Adipose tissue (tissue), 3 donors: ENCODE measurements around the gene SLC6A17. TPM values are rescaled to one million over a fixed set of nuclear protein-coding genes. Genes with fewer than 3 reads are reported as not detected.

ENCODE experiments used
- H3K27ac ChIP-seq: one replicate; pipeline ENCODE4 v1.5.1; 2013; ENCODE audit warnings: low read depth, low read length
- WGBS, 3 donors: extraction: QIAGEN DNeasy Blood & Tissue Kit; methylation state at CpG; one replicate each; pipeline ENCODE4 v1.1.7; 2013; 5-methylcytosine and 5-hydroxymethylcytosine counted together
- polyA plus RNA-seq, 3 donors: library from polyadenylated mRNA; stranded (reverse); fragments of 200-250 nt; gene quantifications; one replicate each; pipeline ENCODE4 v1.2.3, GENCODE V29; 2013
- donor health status: healthy with polysubstance abuse.
- donor health status: Bipolar disorder and iron deficiency.
- donor health status: healthy.

Gene SLC6A17
- polyA plus RNA-seq, 3 donors: 0.36 to 0.91 TPM; not detected in 1

DNA sequence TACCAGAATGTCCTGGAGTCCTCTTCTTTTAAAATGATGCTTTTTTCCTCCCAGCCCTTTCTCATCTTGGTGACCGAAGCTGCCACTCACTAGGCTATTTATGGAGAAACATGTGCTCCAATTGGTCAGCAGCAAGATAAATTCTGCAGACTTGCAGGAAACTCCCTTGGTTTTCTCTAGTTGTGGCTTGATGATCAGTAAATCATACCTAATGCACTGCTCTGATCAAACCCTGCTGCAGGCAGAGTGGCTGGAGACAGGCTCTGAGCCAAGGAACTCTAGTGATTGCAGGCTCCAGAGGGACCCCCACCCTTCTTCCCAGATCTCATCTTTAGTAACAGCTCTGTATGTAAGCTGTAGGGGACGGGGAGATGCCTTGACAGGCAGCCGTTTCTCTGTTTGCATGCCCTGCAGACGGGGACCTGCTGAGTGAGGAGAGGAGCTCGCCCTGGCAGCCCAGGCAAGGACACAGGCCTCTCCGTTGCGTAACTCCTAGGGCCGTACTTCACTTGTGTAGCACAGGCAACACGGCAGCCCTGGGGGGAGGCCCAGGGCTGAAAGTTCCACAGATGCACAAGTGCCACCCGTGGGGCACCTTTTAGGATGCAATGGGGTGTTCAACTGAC lies 14.5 kb downstream of the SLC6A17 start:
- no peak overlapping the region for H3K27ac ChIP-seq
- 38 to 60% (median 58%) methylated on average over 10 of the region's 10 CpGs for WGBS, 3 donors

DNA sequence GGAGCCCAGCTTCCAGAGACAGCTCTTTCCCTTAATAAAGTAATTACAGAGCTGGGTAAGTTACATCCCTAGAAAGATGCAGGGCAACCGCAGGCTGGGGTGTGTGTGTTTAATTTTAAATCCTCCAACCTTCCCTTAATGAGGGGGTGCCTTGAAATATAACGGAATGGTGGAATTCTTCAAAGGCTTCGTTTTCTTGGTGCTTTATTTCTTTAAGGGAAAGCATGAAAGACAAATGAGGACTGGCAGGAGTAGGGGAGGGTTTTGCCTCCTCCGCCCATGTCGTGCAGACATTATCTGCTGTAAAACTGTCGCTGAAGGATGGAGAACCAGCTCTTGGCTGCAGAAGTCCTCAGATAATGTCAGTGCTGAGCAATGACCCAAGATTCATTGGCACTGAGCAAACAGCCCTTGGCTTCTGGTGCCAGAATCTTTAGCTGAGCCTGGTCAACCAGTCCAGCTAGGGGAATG lies 15.5 kb downstream of the SLC6A17 start:
- no peak overlapping the region for H3K27ac ChIP-seq
- 56 to 75% (median 60%) methylated on average over 6 of the region's 6 CpGs for WGBS, 3 donors

DNA sequence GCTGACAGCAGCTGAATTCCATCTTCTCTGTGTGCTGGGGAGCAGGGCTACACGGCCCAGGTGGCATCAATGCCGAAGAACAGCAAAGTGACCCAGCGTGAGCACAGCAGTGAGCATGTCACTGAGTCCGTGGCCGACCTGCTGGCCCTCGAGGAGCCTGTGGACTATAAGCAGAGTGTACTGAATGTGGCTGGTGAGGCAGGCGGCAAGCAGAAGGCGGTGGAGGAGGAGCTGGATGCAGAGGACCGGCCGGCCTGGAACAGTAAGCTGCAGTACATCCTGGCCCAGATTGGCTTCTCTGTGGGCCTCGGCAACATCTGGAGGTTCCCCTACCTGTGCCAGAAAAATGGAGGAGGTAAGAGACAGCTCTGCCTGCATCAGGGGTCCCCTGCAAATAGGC lies 16.6 kb downstream of the SLC6A17 start:
- no peak overlapping the region for H3K27ac ChIP-seq
- 77 to 89% (median 88%) methylated on average over 11 of the region's 11 CpGs for WGBS, 3 donors

DNA sequence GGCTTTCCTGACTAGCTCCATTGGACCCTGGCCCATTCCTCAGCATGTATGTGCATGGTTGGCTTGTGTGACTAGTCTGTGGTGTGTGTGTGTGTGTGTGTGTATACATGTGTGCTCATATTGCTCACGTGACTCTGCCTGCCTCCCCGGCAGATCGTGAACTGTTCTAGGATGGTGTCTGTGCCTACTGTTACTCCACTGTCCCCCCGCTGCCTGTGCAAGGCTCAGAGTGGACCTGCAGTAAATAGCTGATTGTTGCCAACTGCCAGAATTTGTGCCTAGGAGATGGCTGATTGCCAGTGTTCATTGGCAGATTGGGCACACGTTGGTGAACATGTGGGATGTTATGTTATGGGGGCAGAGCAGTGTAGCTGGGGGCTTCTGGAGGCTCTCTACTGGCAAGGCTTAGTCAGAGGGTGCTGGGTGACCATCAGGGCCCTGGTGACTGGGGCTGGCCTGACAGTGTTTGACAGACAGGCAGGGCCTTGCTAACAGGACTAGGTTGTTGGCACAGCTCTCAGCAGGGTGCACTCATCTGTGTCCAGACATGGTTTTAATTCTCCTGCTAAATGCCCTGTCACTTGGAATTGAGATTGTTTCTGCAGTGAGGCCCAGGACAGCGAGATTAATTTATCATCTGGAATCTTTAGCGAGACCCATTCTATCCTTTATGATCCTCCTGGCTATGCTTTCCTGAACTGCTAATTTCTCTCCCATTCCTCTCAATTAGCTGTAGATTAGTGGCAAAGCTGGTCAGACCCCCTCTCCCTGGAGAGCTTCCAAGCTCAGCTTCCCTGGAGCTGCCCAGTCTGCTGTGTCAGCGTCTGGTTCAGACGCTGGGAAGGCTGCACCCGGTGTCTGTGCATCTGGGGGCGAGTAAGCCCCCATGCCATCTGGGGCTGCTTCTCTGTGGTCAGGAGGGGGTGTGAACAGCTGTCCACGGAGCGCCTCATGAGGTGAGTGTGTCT lies 20.8 kb downstream of the SLC6A17 start:
- 65 to 71% (median 65%) methylated on average over 13 of the region's 13 CpGs for WGBS, 3 donors
- no peak overlapping the region for H3K27ac ChIP-seq

DNA sequence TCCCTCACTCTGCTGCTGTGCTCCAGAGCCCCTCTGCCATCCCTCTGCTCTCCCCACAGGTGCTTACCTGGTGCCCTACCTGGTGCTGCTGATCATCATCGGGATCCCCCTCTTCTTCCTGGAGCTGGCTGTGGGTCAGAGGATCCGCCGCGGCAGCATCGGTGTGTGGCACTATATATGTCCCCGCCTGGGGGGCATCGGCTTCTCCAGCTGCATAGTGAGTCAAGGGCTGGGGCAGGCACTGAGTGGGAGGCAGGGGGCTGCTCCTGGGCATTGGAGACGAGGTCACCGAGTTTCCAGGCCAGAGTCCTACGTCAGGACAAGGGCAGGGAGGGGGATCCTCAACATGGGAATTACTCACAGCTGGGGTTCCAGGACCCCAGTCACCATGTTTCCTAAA lies 21.7 kb downstream of the SLC6A17 start:
- WGBS, 3 donors: 89 to 91% (median 91%) methylated on average over 10 of the region's 10 CpGs
- no peak overlapping the region for H3K27ac ChIP-seq

DNA sequence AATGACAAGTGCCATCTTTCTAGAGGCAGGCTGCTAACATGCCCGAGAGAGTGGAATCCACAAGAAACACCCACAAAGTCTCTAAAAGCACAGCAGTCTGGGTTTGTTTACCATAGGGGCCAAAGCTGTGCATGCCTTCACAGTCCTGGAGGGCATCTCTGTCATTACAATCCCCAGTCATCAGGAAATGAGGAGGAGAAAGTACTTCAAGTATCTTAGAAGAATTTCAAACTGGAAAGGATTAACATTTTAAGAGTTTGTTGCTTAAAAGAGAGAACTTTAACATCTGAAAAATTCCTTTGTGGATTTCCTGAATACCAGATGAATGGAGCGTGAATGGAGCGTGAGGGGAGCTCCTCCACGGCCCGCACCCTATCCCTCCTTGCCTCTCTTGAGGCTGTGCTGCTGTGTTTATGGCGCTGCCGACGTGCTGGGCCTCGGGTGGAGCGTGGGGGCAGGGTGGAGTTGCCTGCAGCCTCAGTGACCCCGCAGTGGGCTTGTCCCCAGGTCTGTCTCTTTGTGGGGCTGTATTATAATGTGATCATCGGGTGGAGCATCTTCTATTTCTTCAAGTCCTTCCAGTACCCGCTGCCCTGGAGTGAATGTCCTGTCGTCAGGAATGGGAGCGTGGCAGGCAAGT lies 23.3 kb downstream of the SLC6A17 start:
- 61 to 73% (median 63%) methylated on average over 15 of the region's 15 CpGs for WGBS, 3 donors
- H3K27ac ChIP-seq: no peak overlapping the region

DNA sequence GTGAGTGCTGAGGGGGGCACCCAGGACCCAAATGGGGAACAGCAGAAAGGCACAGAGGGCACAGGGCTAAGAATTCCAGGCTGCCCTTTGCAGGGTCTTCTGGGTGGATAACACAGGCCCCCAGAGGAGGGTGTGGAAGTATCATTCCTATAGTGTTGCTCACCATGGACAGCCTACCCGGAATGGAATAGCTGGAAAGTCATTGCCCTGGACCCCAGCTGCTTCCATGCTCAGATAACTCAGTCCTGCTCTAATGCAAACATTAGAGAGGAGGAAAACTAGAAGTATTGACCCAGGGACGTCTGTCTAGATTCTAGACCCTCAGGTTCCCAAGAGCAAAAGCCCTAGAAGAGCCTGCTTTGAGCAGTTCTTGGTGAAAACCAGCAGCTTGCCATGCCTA lies 24.7 kb downstream of the SLC6A17 start:
- WGBS, 3 donors: 66 to 74% (median 72%) methylated on average over 2 of the region's 2 CpGs

DNA sequence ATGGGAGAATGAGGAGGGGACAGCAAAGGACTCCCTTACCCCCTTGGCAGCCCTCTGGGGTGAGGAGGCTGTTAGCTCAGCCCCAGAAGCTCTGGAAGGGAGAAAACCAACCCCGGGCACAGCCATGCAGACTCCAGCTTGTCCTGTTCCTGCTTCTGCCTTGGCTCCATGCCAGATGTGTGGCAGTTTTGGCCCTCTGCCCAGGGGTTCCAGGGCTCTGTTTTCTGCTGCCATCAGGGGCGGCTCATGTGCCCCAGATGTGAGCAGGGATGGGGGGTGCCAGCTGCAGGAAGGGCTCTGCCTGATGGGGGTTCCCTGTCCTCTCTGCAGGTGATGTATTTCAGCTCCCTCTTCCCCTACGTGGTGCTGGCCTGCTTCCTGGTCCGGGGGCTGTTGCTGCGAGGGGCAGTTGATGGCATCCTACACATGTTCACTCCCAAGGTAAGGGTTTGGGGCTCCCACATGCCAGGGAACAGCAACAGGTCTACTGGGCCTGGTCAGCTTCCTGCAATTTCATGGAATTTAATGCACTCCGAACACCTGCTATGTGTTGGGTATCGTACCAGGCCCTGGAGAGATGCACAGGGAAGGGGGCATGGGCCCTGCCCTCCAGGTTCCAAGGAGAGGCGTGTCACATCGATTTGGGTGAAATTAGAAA lies 26.1 kb downstream of the SLC6A17 start:
- 43 to 48% (median 44%) methylated on average over 9 of the region's 9 CpGs for WGBS, 3 donors
- H3K27ac ChIP-seq: no peak overlapping the region

More for the DNA sequence above, 24.7 kb downstream of the SLC6A17 start:
- no peak overlapping the region for H3K27ac ChIP-seq

DNA sequence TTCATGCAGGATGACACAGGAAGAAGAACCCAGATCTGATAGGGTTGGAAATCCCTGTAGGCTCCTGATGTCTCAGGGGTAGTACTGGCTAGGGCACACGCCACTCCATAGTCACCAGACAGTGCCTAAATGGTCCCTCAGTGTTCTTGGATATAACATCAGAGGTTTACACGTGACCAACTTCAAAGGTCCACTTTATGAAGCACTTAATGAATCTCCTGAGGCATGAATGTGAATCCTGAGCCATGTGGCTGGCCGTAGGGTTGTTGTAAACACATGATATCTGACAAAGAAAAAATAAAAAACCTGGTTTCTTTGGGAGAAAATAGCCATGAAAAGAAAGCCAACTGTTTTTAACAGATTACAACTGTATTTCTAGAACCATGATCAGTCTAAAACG lies 27.5 kb downstream of the SLC6A17 start:
- no peak overlapping the region for H3K27ac ChIP-seq
- WGBS, 3 donors: 50 to 63% (median 51%) methylated on average over 4 of the region's 4 CpGs

DNA sequence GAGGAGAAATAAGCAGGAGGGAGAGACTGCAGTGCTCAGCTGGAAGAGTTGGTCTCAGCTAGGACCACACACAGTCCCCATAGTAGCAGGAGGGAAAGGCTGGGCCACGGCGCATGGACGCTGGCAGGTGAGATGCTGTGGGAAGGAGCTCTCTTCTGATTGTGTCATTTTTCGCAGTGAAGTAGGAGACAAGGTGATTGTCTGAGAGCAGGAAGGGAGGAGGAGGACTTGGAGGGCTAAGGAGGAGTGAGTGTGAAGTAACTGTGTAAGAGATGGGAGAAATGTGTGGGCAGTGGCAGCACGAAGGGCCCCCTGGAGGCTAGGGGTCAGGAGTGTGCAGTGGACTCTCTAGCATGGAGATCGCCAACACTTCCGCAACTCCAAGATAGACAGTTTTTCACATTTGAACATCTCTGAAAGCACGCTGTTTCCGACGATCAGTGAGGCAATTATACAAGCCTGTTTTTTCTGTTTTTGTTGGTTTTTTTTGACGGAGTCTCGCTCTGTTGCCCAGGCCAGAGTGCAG lies 33.4 kb downstream of the SLC6A17 start:
- 80 to 85% (median 83%) methylated on average over 12 of the region's 12 CpGs for WGBS, 3 donors

DNA sequence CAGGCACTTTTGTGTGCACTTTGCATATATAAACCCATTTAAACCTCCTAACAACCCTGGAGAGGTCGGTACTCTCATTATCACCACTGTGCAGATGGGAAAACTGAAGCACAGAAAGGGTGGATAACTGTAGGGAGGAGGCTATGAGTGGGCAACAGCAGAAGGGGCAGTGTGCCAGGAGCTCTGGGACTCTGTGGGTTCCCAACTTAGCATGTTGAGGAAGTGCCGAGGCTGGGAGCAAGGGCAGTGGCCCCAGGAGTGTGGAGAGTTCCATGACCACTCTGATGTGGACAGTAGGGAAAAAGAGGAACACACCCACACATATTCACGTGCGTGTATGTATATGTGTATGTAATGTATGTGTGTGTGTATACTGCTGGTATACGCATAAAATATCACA lies 34.2 kb downstream of the SLC6A17 start:
- WGBS, 3 donors: 56 to 60% (median 56%) methylated on average over 5 of the region's 5 CpGs
- H3K27ac ChIP-seq: no peak overlapping the region

More for the DNA sequence above, 33.4 kb downstream of the SLC6A17 start:
- no peak overlapping the region for H3K27ac ChIP-seq

DNA sequence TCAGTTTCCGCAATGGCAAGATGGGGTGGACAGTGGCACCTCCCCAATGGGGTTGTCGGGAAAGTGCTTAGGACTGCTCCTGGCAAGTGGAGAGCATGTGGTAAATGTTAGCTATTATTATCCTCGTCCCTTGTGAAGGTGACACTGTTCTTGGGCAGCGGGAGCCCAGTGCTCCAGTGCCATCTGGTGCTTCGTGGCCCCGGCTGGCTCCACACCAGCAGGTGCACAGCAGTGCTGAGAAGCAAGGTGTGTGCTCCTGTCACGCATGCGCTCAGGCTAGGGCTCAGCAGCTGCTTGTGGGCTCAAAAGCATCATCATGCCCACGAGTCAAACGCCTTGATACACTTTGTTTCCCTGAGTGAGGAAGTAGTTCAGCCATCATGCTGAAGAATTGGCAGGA lies 34.9 kb downstream of the SLC6A17 start:
- no peak overlapping the region for H3K27ac ChIP-seq
- 52 to 73% (median 69%) methylated on average over 10 of the region's 10 CpGs for WGBS, 3 donors

DNA sequence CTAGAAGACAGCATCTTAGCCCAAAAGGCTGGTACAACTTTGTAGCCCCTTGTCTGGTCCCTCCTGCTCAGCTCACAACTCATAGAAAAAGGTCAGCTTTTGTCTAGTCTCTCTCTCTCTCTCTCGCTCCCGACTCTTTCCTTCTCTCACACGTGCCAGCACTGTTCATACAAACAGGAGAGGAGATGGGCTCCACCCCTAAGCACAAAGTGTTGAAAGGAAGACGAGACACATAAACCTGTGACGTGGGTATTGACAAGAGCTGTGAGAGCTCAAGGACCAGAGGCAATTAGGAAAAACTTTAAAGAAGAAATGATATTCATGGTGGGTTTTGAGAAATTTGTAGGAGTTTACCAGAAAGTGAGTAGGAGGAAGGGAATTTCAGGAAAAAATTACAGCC lies 36.3 kb downstream of the SLC6A17 start:
- 37 to 62% (median 54%) methylated on average over 5 of the region's 5 CpGs for WGBS, 3 donors

DNA sequence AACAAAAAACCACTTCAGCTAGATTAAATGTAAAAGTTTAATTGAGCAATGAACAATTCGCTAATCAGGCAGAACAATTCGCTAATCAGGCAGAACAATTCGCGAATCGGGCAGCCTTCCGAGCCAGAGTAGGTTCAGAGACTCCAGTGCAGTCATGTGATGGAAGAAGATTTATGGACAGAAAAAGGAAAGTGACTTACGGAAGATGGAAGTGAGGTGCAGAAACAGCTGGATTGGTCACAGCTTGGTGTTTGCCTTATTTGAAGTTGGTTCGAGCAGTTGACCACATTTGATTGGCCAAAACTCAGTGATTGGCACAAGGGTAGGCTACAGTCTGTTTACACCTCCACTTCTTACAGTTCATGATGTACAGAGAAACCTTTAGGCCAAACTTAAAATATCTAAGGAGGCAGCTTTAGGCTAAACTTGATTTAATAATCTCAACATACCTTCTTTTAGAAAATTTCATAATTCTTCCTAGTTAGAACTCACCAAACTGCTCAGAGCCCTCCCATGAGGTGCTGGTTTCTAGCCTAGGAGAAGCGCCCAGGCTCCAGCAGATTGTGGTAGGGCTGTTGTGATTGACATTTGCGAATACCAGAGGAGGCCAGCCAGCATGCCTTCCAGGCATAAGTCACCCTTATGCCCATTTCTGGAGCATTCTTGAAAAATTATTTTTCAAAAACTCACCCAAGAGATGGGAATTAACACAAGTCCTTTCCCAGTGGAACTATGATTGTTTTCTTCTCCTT lies 37.0 kb downstream of the SLC6A17 start:
- whole genome bisulfite sequencing, 3 donors: 77 to 83% (median 80%) methylated on average over 10 of the region's 10 CpGs
- no peak overlapping the region for H3K27ac ChIP-seq

More for the DNA sequence above, 36.3 kb downstream of the SLC6A17 start:
- H3K27ac ChIP-seq: no peak overlapping the region

DNA sequence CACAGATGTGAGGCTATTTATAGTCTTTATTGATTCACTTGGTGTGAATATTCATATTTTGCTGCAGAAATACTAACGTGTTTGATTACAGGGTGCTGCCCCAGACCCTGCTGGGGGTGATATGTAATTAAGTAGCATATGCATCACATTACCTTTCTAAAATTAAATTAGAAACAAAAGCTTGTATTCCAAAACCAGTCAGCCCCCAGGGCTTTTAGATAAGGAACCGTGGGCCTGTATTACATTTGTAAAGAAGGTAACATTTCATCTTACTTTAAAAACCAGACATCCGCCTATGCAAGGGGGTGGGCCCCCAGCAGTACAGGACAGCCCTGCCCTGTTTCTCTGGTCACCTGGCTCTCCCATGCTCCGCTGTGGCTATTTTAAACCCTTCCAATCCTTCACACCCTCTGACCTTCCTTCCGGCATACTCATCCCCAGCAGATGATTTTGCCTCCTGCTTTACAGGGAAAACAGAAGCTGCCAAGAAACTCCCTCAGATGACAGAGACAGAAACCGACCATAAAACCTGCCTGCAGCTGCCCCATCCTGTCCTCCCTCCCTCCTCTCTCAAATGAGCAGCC lies 37.8 kb downstream of the SLC6A17 start:
- 45 to 60% (median 52%) methylated on average over 6 of the region's 6 CpGs for WGBS, 3 donors
- no peak overlapping the region for H3K27ac ChIP-seq

DNA sequence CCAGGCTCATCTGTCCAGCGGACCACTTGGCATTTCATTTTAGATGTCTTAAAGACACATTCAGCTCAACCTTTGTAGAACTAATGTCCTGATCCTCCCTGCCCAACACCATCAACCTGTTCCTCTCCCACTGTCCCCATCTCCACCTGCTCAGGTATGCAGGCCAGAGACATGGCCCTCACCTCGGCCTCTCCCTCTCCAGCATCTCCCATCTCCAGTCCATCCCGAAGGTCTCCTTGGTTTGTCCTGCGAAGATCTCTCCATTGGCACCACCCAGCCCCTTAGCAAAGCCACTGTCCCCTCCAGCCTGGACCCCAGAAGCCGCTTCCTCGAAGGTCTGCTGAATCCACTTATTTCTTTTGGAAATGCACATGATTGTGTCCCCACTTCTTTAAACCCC lies 38.9 kb downstream of the SLC6A17 start:
- H3K27ac ChIP-seq: no peak overlapping the region
- 84 to 94% (median 89%) methylated on average over 6 of the region's 6 CpGs for WGBS, 3 donors

DNA sequence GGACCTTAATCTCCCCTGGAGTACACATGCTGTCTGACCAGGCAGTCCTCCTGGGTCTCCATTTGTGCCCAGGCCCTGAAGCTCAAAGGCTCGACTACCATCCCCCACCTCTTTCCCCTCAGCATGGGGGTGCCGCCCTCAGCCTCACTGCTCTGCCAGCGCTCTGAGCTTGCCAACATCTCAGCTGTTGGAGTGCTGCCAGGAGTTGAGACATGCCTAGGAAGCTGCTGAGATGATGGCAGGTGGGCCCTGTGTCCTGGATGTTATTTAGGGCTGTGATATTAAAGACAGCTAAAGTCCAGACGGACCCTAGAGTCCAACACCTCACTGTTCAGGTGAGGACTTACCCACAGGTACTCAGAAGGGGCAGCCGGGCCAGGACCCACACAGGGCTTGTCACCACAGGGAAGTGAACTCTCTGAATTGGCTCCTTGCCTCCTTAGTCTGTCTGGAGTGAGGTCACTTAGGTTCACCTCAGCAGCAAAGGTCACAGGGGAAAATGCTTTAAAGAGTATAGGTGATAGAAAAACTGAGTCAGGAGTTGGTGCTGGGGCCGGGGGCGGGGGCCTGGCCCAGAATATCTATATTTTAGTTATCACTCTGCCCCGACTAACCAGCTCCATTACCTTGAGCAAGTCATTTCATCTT lies 40.1 kb downstream of the SLC6A17 start:
- H3K27ac ChIP-seq: no peak overlapping the region
- WGBS, 3 donors: 51 to 69% (median 66%) methylated on average over 8 of the region's 8 CpGs
